GM20431 (cell line): ENCODE measurements around the gene NAA16.
"Not testable (repeated sequence)": the region's sequence is repeated elsewhere in the genome, so short reads cannot be mapped to it uniquely, and the experiment has no call there.

Experiments
- in situ Hi-C: fragments of 300-500 bp; cut with MseI, MboI; formaldehyde crosslinking; loops from one replicate; pipeline ENCODE4 v1.15.0; 2020; ENCODE audit warnings: low sequenced_read_pairs; ENCODE audit not compliant: unreplicated experiment

NAA16 gene

DNA sequence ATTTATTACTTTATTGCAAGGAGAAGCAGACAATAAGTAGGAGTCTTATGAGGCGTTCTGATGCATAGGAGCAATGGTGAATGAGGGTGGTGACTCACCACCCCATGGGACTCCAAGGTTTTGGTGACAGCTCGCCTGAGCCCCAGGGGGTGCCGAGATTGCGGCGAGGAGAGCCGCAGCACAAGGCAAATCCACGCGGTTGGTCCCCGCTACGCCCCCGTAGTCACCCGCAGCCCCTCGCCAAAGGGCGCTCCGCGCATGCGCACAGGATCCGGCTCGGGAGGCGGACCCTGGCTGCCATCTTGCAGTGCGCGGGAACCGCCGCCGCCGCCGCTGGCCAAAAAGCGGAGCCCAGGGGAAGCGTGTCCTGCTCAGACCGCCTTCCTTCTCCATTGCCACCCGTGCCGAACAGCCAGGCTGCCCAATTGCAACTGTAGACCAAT is at the start of gene NAA16:
TSS of gene NAA16 (plus strand) at position 305 of the 443 bp plus-strand sequence. CDS start 262 bp downstream, outside the sequence.
- in situ Hi-C loops, result no loop called here

DNA sequence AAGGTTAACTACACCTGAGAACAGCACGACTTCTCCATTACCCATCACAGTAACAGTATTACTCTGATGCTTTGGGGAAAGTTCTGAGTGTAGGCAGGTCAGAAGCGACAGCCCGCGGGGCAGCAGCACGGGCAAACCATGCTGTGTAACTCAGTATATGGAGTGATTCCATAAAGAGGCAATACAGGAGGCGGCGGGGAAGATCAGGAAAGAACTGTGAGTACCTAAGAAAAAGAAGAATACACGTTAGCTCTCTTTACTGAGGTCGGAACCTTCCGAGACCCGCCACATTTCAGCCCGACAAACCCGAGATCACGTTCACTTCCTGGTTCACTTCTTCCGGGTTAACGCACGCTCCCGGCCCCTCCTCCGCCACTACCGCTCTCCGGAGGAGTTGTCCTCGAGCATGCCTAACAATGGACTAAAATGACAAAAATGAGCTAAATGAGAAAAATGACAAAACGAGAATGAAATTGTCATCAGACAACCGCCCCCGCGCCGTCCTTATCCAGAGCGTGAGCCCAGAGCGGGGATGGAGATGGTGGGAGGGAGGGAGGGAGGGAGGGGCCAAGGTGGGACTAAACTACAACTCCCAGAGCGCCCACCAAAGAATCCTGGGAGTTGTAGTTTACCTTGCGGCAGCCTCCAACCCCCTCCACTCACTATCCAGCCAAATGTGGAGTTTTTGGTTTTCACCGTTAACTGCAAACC is 47.7 kb upstream of the NAA16 start, which contains the start of gene MTRF1:
TSS of gene MTRF1 (minus strand) at position 316 of the 711 bp plus-strand sequence. CDS start 2,669 bp downstream, outside the sequence.
- in situ Hi-C loops, result no loop called here

- in situ Hi-C loops, result no loop called here
These were observed 44.0 kb upstream of the NAA16 start for GRCh38 chr13:41267106-41267505.

DNA sequence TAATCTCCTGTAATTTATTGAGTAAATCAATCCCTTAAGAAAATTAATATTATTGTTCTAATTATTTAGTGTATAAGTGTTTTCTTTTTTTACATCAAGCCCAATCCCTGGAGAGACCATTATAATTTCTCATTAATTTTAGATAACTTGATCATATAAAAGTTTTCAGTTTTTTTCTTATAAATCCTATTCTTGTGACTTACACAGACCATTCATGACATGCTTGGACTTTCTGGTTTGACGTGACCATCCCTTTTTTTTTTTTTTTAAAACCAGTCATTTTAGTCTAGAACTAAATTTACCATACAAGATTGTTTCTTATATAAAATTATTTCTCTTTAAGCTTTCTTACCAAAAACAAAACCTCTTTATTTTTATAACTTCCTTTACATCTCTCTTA is 42.3 kb upstream of the NAA16 start:
- in situ Hi-C loops, result no loop called here

DNA sequence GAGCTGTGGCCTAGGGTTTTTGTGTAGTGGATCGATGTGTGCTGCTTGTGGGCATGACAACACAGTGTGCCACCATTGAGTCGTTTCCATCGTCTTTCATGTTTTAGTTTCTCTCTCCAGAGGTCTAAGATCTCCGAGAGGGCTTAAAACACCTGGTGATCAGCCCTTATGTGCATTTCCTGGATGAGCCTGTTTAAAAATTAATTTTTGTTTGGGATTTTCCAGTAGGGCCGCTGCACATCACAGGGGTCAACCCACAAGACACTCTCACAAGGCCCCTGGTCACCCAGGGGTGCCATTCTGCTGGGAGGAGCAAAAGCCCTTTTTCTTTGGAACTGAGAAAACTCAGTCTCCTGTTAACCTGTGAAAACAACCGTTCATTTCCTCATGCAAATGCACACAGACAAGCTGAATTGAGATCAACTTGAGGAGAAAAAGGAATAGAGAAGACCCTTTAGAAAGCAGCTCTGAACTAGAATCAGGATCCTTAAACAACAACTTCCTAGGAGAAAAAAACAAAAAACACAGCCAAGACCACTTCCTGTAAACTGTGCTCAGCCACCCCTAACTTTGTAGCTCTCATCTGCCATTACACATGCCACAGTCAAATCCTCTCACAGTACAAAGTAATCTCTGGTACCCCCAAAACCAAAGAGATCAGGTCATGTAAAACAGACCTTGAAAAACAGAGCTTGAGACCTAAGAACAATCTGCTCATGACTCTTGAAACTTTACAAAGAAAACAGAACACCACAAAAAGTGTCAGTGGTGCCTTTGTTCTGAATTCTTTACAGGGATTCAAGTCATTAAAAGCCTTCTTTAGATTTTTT is 39.4 kb upstream of the NAA16 start:
- in situ Hi-C loops, result no loop called here

GRCh38 chr13:41273831-41274441 is 37.1 kb upstream of the NAA16 start:
- in situ Hi-C loops, result no loop called here

GRCh38 chr13:41274881-41275280 is 36.2 kb upstream of the NAA16 start:
- in situ Hi-C loops, result no loop called here

DNA sequence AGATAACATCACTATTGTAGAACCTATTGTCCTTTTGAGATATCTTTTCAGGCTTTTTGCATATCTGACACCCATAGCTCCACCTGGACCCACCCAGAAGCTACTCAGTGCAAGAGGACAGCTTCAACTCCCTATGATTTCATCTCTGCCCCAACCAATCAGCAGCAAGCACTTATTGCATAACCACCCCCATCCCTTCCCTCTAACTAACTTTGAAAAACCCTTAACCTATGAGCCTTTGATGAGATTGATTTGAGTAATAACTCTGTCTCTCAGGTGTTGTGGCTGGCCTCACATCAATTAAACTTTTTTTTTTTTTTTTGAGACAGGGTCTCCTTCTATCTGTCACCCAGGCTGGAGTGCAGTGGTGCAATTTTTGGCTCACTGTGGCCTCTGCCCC is 34.2 kb upstream of the NAA16 start:
- in situ Hi-C loops, result no loop called here

- in situ Hi-C loops, result not testable (repeated sequence)
These were observed 31.9 kb upstream of the NAA16 start for GRCh38 chr13:41279156-41279555.

DNA sequence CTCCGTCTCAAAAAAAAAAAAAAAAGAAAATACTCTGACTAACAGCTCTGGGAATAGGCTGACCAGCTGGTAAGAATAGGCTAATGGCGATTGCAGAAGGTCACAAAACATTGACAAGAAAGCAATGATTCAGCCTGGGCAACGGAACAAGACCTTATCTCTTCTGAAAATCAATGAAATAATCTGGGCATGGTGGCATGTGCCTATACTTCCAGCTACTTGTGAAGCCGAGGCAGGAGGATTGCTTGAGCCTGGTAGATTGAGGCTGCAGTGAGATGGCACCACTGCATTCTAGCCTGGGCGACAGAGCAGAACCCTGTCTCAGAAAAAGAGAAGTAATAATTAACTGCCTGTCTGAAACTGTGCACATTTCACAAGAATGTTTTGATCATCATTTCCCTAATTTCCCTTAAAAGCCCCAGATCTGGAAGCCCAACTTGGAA is 28.9 kb upstream of the NAA16 start:
- in situ Hi-C loops, result no loop called here

DNA sequence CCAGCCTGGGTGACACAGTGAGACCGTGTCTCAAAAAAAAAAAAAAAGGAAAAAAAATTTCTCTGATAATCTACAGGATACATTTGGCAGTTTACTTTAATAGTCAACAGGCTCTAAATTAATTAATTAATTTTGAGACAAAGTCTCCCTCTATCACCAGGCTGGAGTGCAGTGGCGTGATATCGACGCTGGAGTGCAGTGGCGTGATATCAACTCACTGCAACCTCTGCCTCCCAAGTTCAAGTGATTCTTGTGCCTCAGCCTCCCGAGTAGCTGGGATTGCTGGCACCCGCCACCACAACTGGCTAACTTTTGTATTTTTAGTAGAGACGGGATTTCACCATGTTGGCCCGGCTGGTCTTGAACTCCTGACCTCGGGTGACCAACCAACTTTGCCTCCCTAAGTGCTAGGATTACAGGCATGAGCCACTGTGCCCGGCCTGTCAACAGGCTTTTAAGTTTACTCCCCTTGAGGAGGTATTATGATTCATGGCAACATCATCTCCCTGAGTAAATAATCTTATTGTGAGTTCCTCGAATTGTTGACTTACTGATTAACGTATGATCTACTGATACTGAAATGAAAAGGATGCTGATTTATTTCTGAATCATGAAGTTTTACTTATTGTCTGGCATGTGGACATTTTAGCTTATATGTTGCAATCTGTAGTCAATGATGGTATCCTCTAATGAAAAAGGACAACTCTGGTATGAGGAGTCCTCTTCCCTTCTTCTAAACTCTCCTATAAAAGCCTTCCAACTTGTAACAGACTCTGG is 26.4 kb upstream of the NAA16 start:
- in situ Hi-C loops, result no loop called here

GRCh38 chr13:41286370-41286769 is 24.7 kb upstream of the NAA16 start:
- in situ Hi-C loops, result no loop called here

DNA sequence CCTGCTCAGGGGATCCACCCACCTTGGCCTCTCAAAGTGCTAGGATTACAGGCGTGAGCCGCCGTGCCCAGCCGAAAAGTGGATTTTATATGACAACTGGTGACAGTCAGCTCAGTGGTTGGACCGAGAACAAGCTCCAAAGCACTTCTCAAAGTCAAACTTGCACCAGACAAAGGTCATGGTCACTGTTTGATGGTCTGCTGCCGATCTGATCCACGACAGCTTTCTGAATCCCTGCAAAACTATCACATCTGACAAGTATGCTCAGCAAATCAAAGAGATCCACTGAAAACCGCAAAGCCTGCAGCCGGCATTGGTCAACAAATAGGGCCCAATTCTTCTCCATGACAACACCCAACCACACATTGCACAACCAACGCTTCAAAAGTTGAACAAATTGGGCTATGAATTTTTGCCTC is 21.6 kb upstream of the NAA16 start:
- in situ Hi-C loops, result no loop called here

GRCh38 chr13:41291246-41291645 is 19.8 kb upstream of the NAA16 start:
- in situ Hi-C loops, result no loop called here

DNA sequence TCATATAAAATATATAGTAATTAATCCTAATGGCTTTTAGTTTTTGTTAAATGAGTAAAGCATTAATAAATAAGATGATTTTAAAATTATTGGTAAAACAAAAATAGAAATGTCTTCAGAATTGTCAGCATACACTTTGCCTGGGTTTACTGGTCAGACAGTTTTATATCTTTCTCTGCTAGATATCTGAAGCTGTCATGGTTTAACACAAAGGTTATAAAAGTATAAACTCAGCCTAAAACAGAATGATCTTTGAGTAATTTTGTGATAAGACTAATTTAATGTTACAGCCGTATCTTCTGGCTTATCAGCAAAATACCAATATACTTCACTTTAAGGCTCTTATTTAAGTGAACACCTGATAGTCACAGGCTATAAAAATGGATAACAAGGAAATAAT is 17.8 kb upstream of the NAA16 start:
- in situ Hi-C loops, result no loop called here

GRCh38 chr13:41294914-41295313 is 16.2 kb upstream of the NAA16 start:
- in situ Hi-C loops, result no loop called here

DNA sequence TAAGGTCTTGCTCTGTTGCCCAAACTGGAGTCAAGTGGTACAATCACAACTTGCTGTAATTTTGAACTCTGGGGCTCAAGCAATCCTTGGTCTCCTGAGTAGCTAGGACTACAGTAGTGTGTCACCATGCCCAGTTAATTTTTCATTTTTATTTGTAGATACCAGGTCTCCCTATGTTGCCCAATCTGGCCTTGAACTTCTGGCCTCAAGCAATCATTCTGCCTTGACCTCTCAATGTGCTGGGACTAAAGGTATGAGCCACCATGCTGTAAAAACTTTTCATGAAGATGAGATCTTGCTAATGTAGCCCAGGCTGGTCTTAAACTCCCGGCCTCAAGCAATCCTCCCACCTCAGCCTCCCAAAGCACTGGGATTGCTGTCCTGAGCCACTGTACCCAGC is 15.1 kb upstream of the NAA16 start:
- in situ Hi-C loops, result no loop called here

GRCh38 chr13:41296879-41297646 is 14.0 kb upstream of the NAA16 start:
- in situ Hi-C loops, result no loop called here
